HuH-7 (cell line): ENCODE results near the gene OR5K4.

Experiments
- DNase-seq: peaks from one replicate; pipeline ENCODE4 v3.0.0; 2011; ENCODE audit warnings: low spot score

The OR5K4 gene

GRCh38 chr3:98353554-98353953 is at the start of gene OR5K4:
OR5K4 (plus strand) TSS chr3:98353854; CDS start chr3:98353854, 0 bp downstream.
- no peak for DNase-seq

- no peak for DNase-seq
These were observed 31.6 kb upstream of the OR5K4 start for GRCh38 chr3:98322101-98322500.

GRCh38 chr3:98322686-98323085 is 31.0 kb upstream of the OR5K4 start:
- no peak for DNase-seq

- no peak for DNase-seq
These were observed 30.2 kb upstream of the OR5K4 start for GRCh38 chr3:98323425-98323824.

- DNase-seq: no peak
These were observed 28.6 kb upstream of the OR5K4 start for GRCh38 chr3:98325055-98325454.

GRCh38 chr3:98326105-98326893 is 27.4 kb upstream of the OR5K4 start:
- no peak for DNase-seq

- no peak for DNase-seq
These were observed 26.7 kb upstream of the OR5K4 start for GRCh38 chr3:98326945-98327344.

GRCh38 chr3:98328933-98329332 is 24.7 kb upstream of the OR5K4 start:
- no peak for DNase-seq

GRCh38 chr3:98329392-98330124 is 24.1 kb upstream of the OR5K4 start:
- peak; percentile 25 for DNase-seq

GRCh38 chr3:98331329-98331728 is 22.3 kb upstream of the OR5K4 start:
- no peak for DNase-seq

GRCh38 chr3:98333989-98334606 is 19.6 kb upstream of the OR5K4 start:
- peak; percentile 15 for DNase-seq

GRCh38 chr3:98339031-98339430 is 14.6 kb upstream of the OR5K4 start:
- DNase-seq: no peak

GRCh38 chr3:98341758-98342157 is 11.9 kb upstream of the OR5K4 start:
- no peak for DNase-seq

- peak; percentile 39 for DNase-seq
These were observed 9.8 kb upstream of the OR5K4 start for GRCh38 chr3:98343647-98344507.

- no peak for DNase-seq
These were observed 3.6 kb upstream of the OR5K4 start for GRCh38 chr3:98350082-98350481.

GRCh38 chr3:98359250-98359649 is 5.6 kb downstream of the OR5K4 start:
- no peak for DNase-seq

GRCh38 chr3:98359993-98360675 is 6.5 kb downstream of the OR5K4 start:
- DNase-seq: no peak

GRCh38 chr3:98360681-98361080 is 7.0 kb downstream of the OR5K4 start:
- DNase-seq: no peak

GRCh38 chr3:98361289-98361688 is 7.6 kb downstream of the OR5K4 start:
- DNase-seq: no peak

- DNase-seq: no peak
These were observed 14.0 kb downstream of the OR5K4 start for GRCh38 chr3:98367464-98368246.

- no peak for DNase-seq
These were observed 17.5 kb downstream of the OR5K4 start for GRCh38 chr3:98371186-98371585.
